Mesodermal cell (in vitro differentiated cells): ENCODE measurements around the gene ARMH4.

ENCODE experiments used
- H3K27ac ChIP-seq: 2 replicates; pipeline ENCODE4 v1.7.0; 2013; ENCODE audit warnings: mild to moderate bottlenecking, low read depth, low read length, moderate library complexity; ENCODE audit not compliant: severe bottlenecking
- H3K36me3 ChIP-seq: 2 replicates; pipeline ENCODE4 v1.7.1; 2013; ENCODE audit warnings: mild to moderate bottlenecking, low read length, moderate library complexity; ENCODE audit not compliant: control insufficient read depth, insufficient read depth
- H3K4me1 ChIP-seq: one replicate; pipeline ENCODE4 v1.7.1; 2013; ENCODE audit warnings: mild to moderate bottlenecking, low read length; ENCODE audit not compliant: insufficient read depth, control insufficient read depth, poor library complexity, severe bottlenecking
- H3K4me3 ChIP-seq: 2 replicates; pipeline ENCODE4 v1.7.0; 2013; ENCODE audit warnings: low read length, control low read depth, mild to moderate bottlenecking; ENCODE audit not compliant: insufficient read depth, poor library complexity, severe bottlenecking; ENCODE audit errors: extremely low read depth
- H3K9me3 ChIP-seq: 2 replicates; pipeline ENCODE4 v1.7.1; 2013; ENCODE audit warnings: mild to moderate bottlenecking, low read length, moderate library complexity; ENCODE audit not compliant: control insufficient read depth
- WGBS, 2 experiments: methylation state at CpG; one replicate each; pipeline ENCODE4 v1.1.5; 2013; ENCODE audit warnings: missing lambda C conversion rate in 2 of 2; ENCODE audit not compliant: insufficient coverage in 2 of 2; 5-methylcytosine and 5-hydroxymethylcytosine counted together

ARMH4 gene

DNA sequence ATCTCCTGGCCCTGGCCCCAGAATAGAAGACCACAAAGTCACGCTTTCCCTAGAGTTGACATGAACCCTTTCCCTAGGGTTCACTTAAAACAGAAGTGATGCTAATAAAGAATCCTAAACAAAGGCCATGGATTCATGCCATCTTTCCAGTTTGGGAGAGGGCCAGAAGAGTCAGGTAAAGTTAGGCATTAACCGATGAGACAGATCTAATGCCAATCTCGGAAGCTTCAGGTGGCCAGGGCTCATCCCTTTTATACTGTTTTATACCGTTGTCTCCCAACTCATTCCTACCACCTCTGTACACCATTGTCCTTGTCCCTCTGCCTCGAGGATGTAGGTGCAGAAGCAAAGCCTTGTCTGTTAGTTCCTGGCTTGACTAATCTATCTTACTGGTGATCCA lies 25.1 kb upstream of the ARMH4 start:
- Histone ChIP-seq H3K4me1 (no peaks in the 10 kb centered on the region), H3K27ac (no peak overlapping the region), H3K36me3 (no peaks in the 10 kb centered on the region), H3K4me3 (no peak overlapping the region), H3K9me3 (no peaks in the 10 kb centered on the region)
- WGBS, 2 experiments, result 80 to 87% methylated on average over 1 to 3 of the region's 5 CpGs

DNA sequence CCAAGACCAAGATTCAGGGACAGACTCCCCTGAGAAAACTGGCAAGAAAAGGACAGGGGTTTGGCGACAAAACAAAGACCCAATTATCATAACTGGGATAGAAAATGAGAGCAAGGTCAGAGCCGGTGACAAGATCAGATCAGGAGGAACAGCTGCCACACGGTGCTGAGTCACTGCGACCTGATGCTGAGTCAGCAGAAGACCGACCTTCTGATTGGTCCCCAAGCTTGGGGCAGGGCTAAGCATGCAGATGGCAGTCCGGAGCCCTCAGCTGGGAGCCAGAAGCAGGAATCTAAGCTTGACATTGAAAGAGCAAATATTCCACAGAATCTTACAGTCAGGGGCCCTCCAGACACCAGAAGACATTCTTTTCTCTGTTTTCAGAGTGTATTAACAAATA lies 19.1 kb upstream of the ARMH4 start:
- no peaks in the 10 kb centered on the region for H3K36me3 ChIP-seq
- no peaks in the 10 kb centered on the region for H3K9me3 ChIP-seq
- H3K4me1 ChIP-seq, result no peaks in the 10 kb centered on the region
- H3K4me3 ChIP-seq, result no peak overlapping the region
- no peak overlapping the region for H3K27ac ChIP-seq
- 18 to 21% methylated on average over 5 of the region's 6 CpGs for WGBS, 2 experiments

DNA sequence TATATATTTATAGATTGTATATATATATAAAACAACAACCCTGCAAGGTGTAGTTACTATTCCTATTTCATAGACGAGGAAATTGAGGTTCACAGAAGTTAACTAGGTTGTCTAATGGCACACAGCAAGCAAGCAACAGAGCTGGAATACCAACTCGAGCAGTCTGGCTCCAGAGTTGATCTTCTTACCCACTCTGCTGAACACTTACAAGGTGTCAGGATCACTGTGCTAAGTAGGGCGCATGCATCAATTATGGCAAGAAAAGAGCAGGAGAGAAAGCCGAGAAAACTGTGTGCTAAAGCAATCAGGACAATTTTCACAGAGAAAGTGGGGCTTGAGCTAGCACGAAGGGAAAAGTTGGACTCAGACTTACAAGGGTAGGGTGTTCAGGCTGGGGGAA lies 15.9 kb upstream of the ARMH4 start:
- Histone ChIP-seq H3K36me3 (no peaks in the 10 kb centered on the region), H3K27ac (no peak overlapping the region), H3K9me3 (no peaks in the 10 kb centered on the region), H3K4me1 (no peaks in the 10 kb centered on the region), H3K4me3 (no peak overlapping the region)
- WGBS, 2 experiments, result 80 to 92% methylated on average over 4 of the region's 5 CpGs

DNA sequence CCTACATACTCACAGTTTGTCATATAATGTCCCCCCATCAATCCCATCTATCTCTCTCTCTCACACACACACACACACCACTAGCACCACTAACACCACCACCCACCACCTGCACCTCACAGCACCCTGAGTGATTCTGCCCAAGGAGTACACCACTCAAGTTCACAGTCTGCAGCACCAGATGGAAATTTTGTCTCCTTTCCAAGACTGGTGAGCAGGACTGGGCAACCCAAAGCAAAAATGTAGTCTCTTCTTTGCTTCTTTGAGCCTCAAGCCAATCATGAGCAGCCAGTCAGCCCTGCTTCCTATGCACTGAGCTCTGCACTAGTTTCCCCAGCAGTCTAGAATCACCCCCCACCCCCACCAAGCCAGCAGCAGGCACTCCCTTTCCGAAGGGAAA lies 15.0 kb upstream of the ARMH4 start:
- WGBS, 2 experiments, result 20 to 100% methylated on average over 1 of the region's 1 CpG
- no peak overlapping the region for H3K4me3 ChIP-seq
- H3K9me3 ChIP-seq, result no peaks in the 10 kb centered on the region
- no peak overlapping the region for H3K27ac ChIP-seq
- H3K36me3 ChIP-seq, result no peaks in the 10 kb centered on the region
- no peaks in the 10 kb centered on the region for H3K4me1 ChIP-seq

DNA sequence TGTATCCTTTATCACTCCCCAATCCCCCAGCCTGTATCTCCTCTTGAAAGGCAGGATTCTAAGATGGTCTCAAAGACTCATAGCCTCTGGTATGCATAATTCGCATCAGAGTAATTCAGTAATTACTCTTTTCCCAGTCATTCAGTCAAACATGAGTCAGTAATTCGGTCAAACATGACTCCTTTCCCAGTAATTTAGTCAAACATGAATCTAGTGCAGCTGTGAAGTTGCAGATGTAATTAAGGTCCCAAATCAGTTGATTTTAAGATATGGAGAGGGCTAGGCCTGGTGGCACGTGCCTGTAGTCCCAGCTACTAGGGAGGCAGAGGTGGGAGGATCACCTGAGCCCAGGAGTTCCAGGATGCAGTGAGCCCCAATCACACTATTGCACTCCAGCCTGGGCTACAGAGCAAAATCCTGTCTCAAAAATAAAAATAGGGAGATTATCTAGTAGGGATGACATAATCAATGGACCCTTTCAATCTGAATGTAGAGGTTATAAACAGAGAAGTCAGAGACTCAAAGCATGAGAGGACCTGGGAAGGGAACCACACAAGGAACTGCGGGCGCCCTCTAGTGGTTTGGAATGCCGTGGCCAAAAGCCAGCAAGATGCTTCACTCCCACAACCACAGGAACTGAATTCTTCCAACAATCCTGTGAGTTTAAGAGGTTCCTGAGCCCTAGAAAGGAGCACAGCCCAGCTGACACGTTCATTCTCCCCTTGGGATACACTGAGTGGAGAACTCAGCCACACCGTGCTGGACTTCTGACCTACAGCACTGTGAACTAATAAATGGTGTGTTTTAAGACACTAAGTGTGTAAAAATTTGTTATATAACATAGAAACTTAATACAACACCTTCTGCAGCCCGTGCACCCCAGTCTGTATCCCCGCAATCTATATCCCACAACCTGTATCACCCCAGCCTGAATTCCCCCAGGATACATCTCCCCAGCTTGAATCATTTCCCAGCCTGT lies 14.3 kb upstream of the ARMH4 start:
- Histone ChIP-seq H3K27ac (no peak overlapping the region), H3K4me3 (no peak overlapping the region), H3K4me1 (no peaks in the 10 kb centered on the region), H3K9me3 (no peaks in the 10 kb centered on the region), H3K36me3 (no peaks in the 10 kb centered on the region)
- 58 to 65% methylated on average over 5 to 7 of the region's 10 CpGs for WGBS, 2 experiments

DNA sequence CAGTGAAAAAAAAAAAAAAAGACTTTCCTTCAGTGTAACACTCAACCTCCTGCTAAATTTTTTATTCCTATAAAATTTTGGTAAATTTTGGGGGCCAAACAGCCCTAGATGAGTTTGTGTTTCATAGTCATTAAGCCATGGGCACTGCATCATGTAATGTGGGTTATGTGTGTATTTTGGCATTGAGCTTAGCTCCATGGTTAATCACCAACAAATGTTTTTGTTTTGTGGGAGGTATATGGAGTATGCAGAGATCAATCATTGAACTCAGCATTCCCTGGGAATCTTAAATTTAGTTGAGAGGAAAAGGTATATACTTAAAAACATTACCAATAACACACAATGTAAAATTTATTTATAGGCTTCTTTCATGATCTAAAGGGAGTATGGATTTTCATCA lies 8.5 kb upstream of the ARMH4 start:
- H3K36me3 ChIP-seq, result no peaks in the 10 kb centered on the region
- H3K9me3 ChIP-seq, result no peaks in the 10 kb centered on the region
- no peak overlapping the region for H3K27ac ChIP-seq
- no peak overlapping the region for H3K4me3 ChIP-seq
- no peaks in the 10 kb centered on the region for H3K4me1 ChIP-seq

DNA sequence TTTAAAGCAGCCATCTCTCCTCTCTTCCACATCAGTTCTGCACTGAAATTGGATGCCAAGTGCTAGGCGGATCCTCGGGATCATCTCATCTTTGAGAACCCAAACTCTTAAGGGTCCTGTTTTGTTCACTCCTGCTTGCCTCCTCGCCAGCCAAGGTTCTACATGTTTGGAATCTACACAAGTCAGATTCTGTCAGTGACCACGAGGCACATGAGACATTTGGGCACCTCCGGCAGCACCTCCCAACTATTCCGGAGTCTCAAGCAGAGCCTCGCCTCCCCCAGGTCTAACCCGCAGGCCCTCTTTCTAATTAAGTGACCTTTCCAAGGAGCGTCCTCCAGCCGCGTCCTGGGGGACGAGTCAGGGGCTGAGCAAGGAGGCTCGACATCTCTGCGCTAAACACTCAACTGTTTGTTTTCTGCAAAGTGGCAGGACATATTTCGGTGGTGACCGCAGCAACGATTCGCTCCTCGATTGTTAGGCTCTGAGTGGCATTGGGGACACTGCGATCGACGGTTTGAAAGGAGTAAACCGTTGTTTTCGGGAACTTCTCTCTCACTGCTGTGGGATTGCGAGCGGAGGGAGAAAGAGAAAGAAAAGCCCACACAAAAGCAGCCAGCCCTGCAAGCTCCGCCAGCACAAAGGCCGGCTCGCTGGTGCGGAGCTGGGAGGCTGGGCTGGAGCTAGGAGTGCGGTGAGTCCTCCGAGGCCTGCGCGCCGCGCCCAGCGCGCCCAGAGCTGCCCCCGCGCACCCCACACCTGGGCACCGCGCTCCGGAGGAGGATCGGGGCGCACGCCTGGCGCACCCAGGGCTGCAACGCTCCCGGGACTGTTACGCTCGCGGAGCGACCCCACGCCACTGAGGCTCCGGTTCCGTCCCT lies 640 bp downstream of the ARMH4 start:
- 3% methylated on average over 39 to 53 of the region's 56 CpGs for WGBS, 2 experiments

DNA sequence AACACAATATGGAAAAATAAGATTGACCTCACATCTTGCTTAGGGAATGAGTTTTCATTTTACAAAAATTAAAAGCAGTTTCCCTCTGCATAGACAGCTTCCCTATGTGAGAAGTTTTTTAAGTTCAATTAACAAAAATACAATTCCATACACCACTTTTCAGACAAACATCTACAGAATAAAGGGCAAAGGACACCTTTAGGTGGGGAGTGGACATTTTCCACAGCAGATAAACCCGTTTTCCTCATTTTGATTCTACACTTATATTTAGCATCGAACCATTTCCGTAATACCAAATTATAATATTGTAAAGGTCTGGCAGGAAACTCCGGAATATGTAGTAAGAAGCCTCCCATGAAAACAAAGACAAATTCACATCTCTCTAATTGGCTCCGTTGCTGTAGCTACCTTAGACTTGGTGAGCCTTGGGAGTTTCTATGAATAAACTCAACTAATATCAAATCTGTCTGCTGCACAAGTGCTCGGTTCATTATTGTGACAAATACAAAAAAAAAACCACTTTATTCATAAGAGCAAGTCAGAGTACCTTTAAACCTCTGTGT lies 1.7 kb downstream of the ARMH4 start:
- Histone ChIP-seq H3K4me1 (peaks cover 5% of the 10 kb centered on the region), H3K27ac (no peak overlapping the region), H3K9me3 (no peaks in the 10 kb centered on the region), H3K36me3 (no peaks in the 10 kb centered on the region), H3K4me3 (no peak overlapping the region)
- WGBS, 2 experiments, result 80% methylated on average over 1 of the region's 6 CpGs; no CpG with 5 or more reads in 1 of the 2 experiments

More for the DNA sequence above, 640 bp downstream of the ARMH4 start:
- H3K4me1 ChIP-seq, result peaks cover 1% of the 10 kb centered on the region
- no peaks in the 10 kb centered on the region for H3K36me3 ChIP-seq
- H3K9me3 ChIP-seq, result no peaks in the 10 kb centered on the region
- peak overlapping the region; percentile 77 for H3K4me3 ChIP-seq
- no peak overlapping the region for H3K27ac ChIP-seq

DNA sequence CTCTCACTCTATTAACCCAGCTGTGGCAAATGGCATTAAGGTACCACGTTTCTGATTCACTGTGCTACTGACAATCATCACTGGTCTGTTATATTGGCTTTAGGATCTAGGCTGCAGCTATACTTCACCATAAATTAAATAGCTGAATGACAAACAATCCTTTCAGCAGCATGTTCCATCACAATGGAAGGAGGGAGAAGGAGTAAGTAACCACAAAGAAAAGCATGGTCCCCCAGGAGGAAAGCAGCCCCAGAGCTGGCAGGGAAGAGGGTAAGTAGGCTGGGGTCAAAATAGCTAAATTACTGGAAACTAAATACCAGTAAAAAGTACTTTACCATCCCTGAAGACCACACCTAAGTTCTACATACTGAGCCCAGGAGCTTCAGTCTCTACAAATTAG lies 2.8 kb downstream of the ARMH4 start:
- H3K4me1 ChIP-seq, result peaks cover 5% of the 10 kb centered on the region
- H3K36me3 ChIP-seq, result no peaks in the 10 kb centered on the region
- H3K27ac ChIP-seq, result no peak overlapping the region
- H3K9me3 ChIP-seq, result no peaks in the 10 kb centered on the region
- WGBS, 2 experiments, result 40% methylated on average over 1 of the region's 1 CpG; no CpG with 5 or more reads in 1 of the 2 experiments
- no peak overlapping the region for H3K4me3 ChIP-seq

DNA sequence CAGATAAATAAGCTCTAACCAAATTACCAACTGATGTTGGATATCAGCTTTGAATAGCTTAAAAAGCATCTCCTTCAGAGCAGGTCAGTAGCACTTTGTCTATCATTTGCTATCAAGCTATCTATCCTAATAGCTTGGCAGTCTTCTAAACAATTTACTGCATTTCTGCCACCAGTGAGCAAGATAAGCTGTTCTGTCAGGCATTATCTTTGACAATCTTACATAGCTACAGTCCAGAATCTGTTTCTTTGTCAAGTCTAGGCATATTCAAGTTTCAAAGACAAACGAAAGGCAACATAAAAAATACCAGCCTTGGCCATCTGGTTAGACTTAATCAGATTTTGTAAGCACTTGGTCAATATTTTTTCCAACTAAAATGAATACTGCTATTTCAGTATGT lies 5.6 kb downstream of the ARMH4 start:
- WGBS, 2 experiments, result 100% methylated on average over 1 of the region's 1 CpG
- no peaks in the 10 kb centered on the region for H3K9me3 ChIP-seq
- no peak overlapping the region for H3K4me3 ChIP-seq
- peaks cover 5% of the 10 kb centered on the region for H3K4me1 ChIP-seq
- no peaks in the 10 kb centered on the region for H3K36me3 ChIP-seq
- no peak overlapping the region for H3K27ac ChIP-seq
